ENCODE results near the gene TMEM255B.

Gene TMEM255B

GRCh38 chr13:113791226-113791625 lies 32.2 kb downstream of the TMEM255B start:
- H3K9me3 ChIP-seq (ENCODE audit: control insufficient read depth, low read length), result no peaks in the 10 kb centered on the region
- H3K18ac ChIP-seq (ENCODE audit: low read depth in 1 of 2, low read length in 2 of 2), result no peak overlapping the region
- no peak overlapping the region for H4K8ac ChIP-seq (ENCODE audit: low read length)
- H3K9ac ChIP-seq (ENCODE audit: low read length), result no peak overlapping the region
- no peak overlapping the region for H3K23ac ChIP-seq (ENCODE audit: low read length in 2 of 2)
- H3K4ac ChIP-seq (ENCODE audit: low read depth in 1 of 2, low read length in 2 of 2), result no peak overlapping the region
- no peak for DNase-seq
- no peak overlapping the region for H3K27ac ChIP-seq (ENCODE audit: low read length, poor library complexity, severe bottlenecking)
- no peak overlapping the region for H2AFZ ChIP-seq (ENCODE audit: low read depth, low read length)
- WGBS, result 83% methylated on average over 17 of the region's 17 CpGs
- H2BK5ac ChIP-seq (ENCODE audit: low read depth, low read length, poor library complexity, severe bottlenecking), result no peak overlapping the region
- no peak overlapping the region for H3K4me3 ChIP-seq (ENCODE audit: insufficient read depth in 1 of 2, low read depth in 1 of 2, low read length in 2 of 2)
- peaks cover 0 to 6% of the 10 kb centered on the region in 2 experiments for H3K36me3 ChIP-seq (ENCODE audit: control insufficient read depth in 1 of 2, insufficient read depth in 2 of 2, low read depth in 1 of 2, low read length in 2 of 2)
- no peak overlapping the region for H4K91ac ChIP-seq (ENCODE audit: low read length)
- no peak overlapping the region for H2BK120ac ChIP-seq (ENCODE audit: low read depth, low read length)
- no peak overlapping the region for H3K14ac ChIP-seq (ENCODE audit: low read length in 2 of 2)
- H3K79me1 ChIP-seq (replicated peaks; ENCODE audit: low read length, poor library complexity, severe bottlenecking), result no peaks in the 10 kb centered on the region
- no peak overlapping the region for H3K4me2 ChIP-seq (ENCODE audit: low read length, poor library complexity, severe bottlenecking)
- H3K27me3 ChIP-seq (ENCODE audit: control insufficient read depth in 1 of 2, insufficient read depth in 1 of 2, low read length in 2 of 2), result peaks cover 14 to 42% of the 10 kb centered on the region in 2 experiments
- H2BK12ac ChIP-seq (ENCODE audit: low read length in 2 of 2), result no peak overlapping the region
- no peak overlapping the region for H2AK5ac ChIP-seq (ENCODE audit: low read length, severe bottlenecking)
- H2BK15ac ChIP-seq (ENCODE audit: low read depth, poor library complexity, severe bottlenecking), result no peak overlapping the region
- H3K4me1 ChIP-seq (ENCODE audit: control insufficient read depth, insufficient read depth, low read depth, low read length), result no peaks in the 10 kb centered on the region

GRCh38 chr13:113791761-113792160 lies 32.7 kb downstream of the TMEM255B start:
- no peak for DNase-seq
- Histone ChIP-seq H3K36me3 (ENCODE audit: control insufficient read depth in 1 of 2, insufficient read depth in 2 of 2, low read depth in 1 of 2, low read length in 2 of 2) (peaks cover 0 to 5% of the 10 kb centered on the region in 2 experiments), H3K27ac (ENCODE audit: low read length, poor library complexity, severe bottlenecking) (no peak overlapping the region), H2AFZ (ENCODE audit: low read depth, low read length) (no peak overlapping the region), H3K4me3 (ENCODE audit: insufficient read depth in 1 of 2, low read depth in 1 of 2, low read length in 2 of 2) (no peak overlapping the region), H3K9me3 (ENCODE audit: control insufficient read depth, low read length) (no peaks in the 10 kb centered on the region), H3K27me3 (ENCODE audit: control insufficient read depth in 1 of 2, insufficient read depth in 1 of 2, low read length in 2 of 2) (peaks cover 14 to 42% of the 10 kb centered on the region in 2 experiments), H3K4ac (ENCODE audit: low read depth in 1 of 2, low read length in 2 of 2) (no peak overlapping the region), H3K23ac (ENCODE audit: low read length in 2 of 2) (no peak overlapping the region), H2BK5ac (ENCODE audit: low read depth, low read length, poor library complexity, severe bottlenecking) (no peak overlapping the region), H4K8ac (ENCODE audit: low read length) (no peak overlapping the region), H2AK5ac (ENCODE audit: low read length, severe bottlenecking) (no peak overlapping the region), H2BK12ac (ENCODE audit: low read length in 2 of 2) (no peak overlapping the region), H3K4me2 (ENCODE audit: low read length, poor library complexity, severe bottlenecking) (no peak overlapping the region), H2BK120ac (ENCODE audit: low read depth, low read length) (no peak overlapping the region), H3K14ac (ENCODE audit: low read length in 2 of 2) (no peak overlapping the region), H3K79me1 (replicated peaks; ENCODE audit: low read length, poor library complexity, severe bottlenecking) (no peaks in the 10 kb centered on the region), H3K18ac (ENCODE audit: low read depth in 1 of 2, low read length in 2 of 2) (no peak overlapping the region), H3K4me1 (ENCODE audit: control insufficient read depth, insufficient read depth, low read depth, low read length) (no peaks in the 10 kb centered on the region), H3K9ac (ENCODE audit: low read length) (no peak overlapping the region), H2BK15ac (ENCODE audit: low read depth, poor library complexity, severe bottlenecking) (no peak overlapping the region), H4K91ac (ENCODE audit: low read length) (no peak overlapping the region)
- WGBS, result 81% methylated on average over 16 of the region's 19 CpGs

- Histone ChIP-seq H3K4me2 (ENCODE audit: low read length, poor library complexity, severe bottlenecking) (no peak overlapping the region), H3K23ac (ENCODE audit: low read length in 2 of 2) (no peak overlapping the region), H3K9ac (ENCODE audit: low read length) (no peak overlapping the region), H3K14ac (ENCODE audit: low read length in 2 of 2) (no peak overlapping the region), H3K36me3 (ENCODE audit: control insufficient read depth in 1 of 2, insufficient read depth in 2 of 2, low read depth in 1 of 2, low read length in 2 of 2) (peaks cover 0 to 5% of the 10 kb centered on the region in 2 experiments), H3K27ac (ENCODE audit: low read length, poor library complexity, severe bottlenecking) (no peak overlapping the region), H3K4me3 (ENCODE audit: insufficient read depth in 1 of 2, low read depth in 1 of 2, low read length in 2 of 2) (no peak overlapping the region), H2BK12ac (ENCODE audit: low read length in 2 of 2) (no peak overlapping the region), H2BK5ac (ENCODE audit: low read depth, low read length, poor library complexity, severe bottlenecking) (no peak overlapping the region), H3K79me1 (replicated peaks; ENCODE audit: low read length, poor library complexity, severe bottlenecking) (no peaks in the 10 kb centered on the region), H4K91ac (ENCODE audit: low read length) (no peak overlapping the region), H2BK120ac (ENCODE audit: low read depth, low read length) (no peak overlapping the region), H2AFZ (ENCODE audit: low read depth, low read length) (no peak overlapping the region), H3K27me3 (ENCODE audit: control insufficient read depth in 1 of 2, insufficient read depth in 1 of 2, low read length in 2 of 2) (peaks cover 14 to 42% of the 10 kb centered on the region in 2 experiments), H2AK5ac (ENCODE audit: low read length, severe bottlenecking) (no peak overlapping the region), H3K4ac (ENCODE audit: low read depth in 1 of 2, low read length in 2 of 2) (no peak overlapping the region), H3K18ac (ENCODE audit: low read depth in 1 of 2, low read length in 2 of 2) (no peak overlapping the region), H3K9me3 (ENCODE audit: control insufficient read depth, low read length) (no peaks in the 10 kb centered on the region), H2BK15ac (ENCODE audit: low read depth, poor library complexity, severe bottlenecking) (no peak overlapping the region), H4K8ac (ENCODE audit: low read length) (no peak overlapping the region), H3K4me1 (ENCODE audit: control insufficient read depth, insufficient read depth, low read depth, low read length) (no peaks in the 10 kb centered on the region)
- WGBS, result 84% methylated on average over 12 of the region's 12 CpGs
- no peak for DNase-seq
These were observed 33.3 kb downstream of the TMEM255B start for GRCh38 chr13:113792236-113792770.

- 87% methylated on average over 33 of the region's 33 CpGs for WGBS
- no peak overlapping the region for H3K4me2 ChIP-seq (ENCODE audit: low read length, poor library complexity, severe bottlenecking)
- no peak overlapping the region for H2AK5ac ChIP-seq (ENCODE audit: low read length, severe bottlenecking)
- no peak overlapping the region for H3K18ac ChIP-seq (ENCODE audit: low read depth in 1 of 2, low read length in 2 of 2)
- H3K4me1 ChIP-seq (ENCODE audit: control insufficient read depth, insufficient read depth, low read depth, low read length), result no peaks in the 10 kb centered on the region
- peaks cover 0 to 5% of the 10 kb centered on the region in 2 experiments for H3K36me3 ChIP-seq (ENCODE audit: control insufficient read depth in 1 of 2, insufficient read depth in 2 of 2, low read depth in 1 of 2, low read length in 2 of 2)
- H4K91ac ChIP-seq (ENCODE audit: low read length), result no peak overlapping the region
- no peak overlapping the region for H3K4ac ChIP-seq (ENCODE audit: low read depth in 1 of 2, low read length in 2 of 2)
- H2BK5ac ChIP-seq (ENCODE audit: low read depth, low read length, poor library complexity, severe bottlenecking), result no peak overlapping the region
- H3K23ac ChIP-seq (ENCODE audit: low read length in 2 of 2), result no peak overlapping the region
- no peak overlapping the region for H3K9ac ChIP-seq (ENCODE audit: low read length)
- no peak overlapping the region for H2BK12ac ChIP-seq (ENCODE audit: low read length in 2 of 2)
- no peak overlapping the region for H4K8ac ChIP-seq (ENCODE audit: low read length)
- H3K4me3 ChIP-seq (ENCODE audit: insufficient read depth in 1 of 2, low read depth in 1 of 2, low read length in 2 of 2), result no peak overlapping the region
- DNase-seq, result no peak
- no peak overlapping the region for H2BK120ac ChIP-seq (ENCODE audit: low read depth, low read length)
- no peak overlapping the region for H2AFZ ChIP-seq (ENCODE audit: low read depth, low read length)
- H3K79me1 ChIP-seq (replicated peaks; ENCODE audit: low read length, poor library complexity, severe bottlenecking), result no peaks in the 10 kb centered on the region
- peaks cover 14 to 49% of the 10 kb centered on the region in 2 experiments for H3K27me3 ChIP-seq (ENCODE audit: control insufficient read depth in 1 of 2, insufficient read depth in 1 of 2, low read length in 2 of 2)
- H3K9me3 ChIP-seq (ENCODE audit: control insufficient read depth, low read length), result no peaks in the 10 kb centered on the region
- H3K14ac ChIP-seq (ENCODE audit: low read length in 2 of 2), result no peak overlapping the region
- no peak overlapping the region for H3K27ac ChIP-seq (ENCODE audit: low read length, poor library complexity, severe bottlenecking)
- no peak overlapping the region for H2BK15ac ChIP-seq (ENCODE audit: low read depth, poor library complexity, severe bottlenecking)
These were observed 34.1 kb downstream of the TMEM255B start for GRCh38 chr13:113792886-113793717.
